Stimulated activated memory B cell treated with anti-CD40 and anti-IgM and Interleukin-4, amounts not matched to agents 10 μg/mL and 1 μg/mL and 100 μg/mL, for 72 hours (primary cell): ENCODE measurements around the gene PCGF5.

Experiments used
- ATAC-seq: fragments of 150-1000 bp; cut with Tn5 transposase; 2 replicates; pipeline ENCODE4 v1.10.0; 2021
- H3K27ac Mint-ChIP-seq: one replicate; pipeline ENCODE4 v1.8.0; 2022; ENCODE audit warnings: mild to moderate bottlenecking, mixed read lengths
- H3K27me3 Mint-ChIP-seq: one replicate; pipeline ENCODE4 v1.8.0; 2022; ENCODE audit warnings: mixed read lengths
- H3K36me3 Mint-ChIP-seq: one replicate; pipeline ENCODE4 v1.8.0; 2022; ENCODE audit warnings: mixed read lengths
- H3K4me1 Mint-ChIP-seq: one replicate; pipeline ENCODE4 v1.8.0; 2022; ENCODE audit warnings: mixed read lengths
- H3K4me3 Mint-ChIP-seq: one replicate; pipeline ENCODE4 v1.8.0; 2022; ENCODE audit warnings: mild to moderate bottlenecking, moderate library complexity, mixed read lengths
- H3K9me3 Mint-ChIP-seq: one replicate; pipeline ENCODE4 v1.8.0; 2022; ENCODE audit warnings: mixed read lengths

PCGF5 gene

DNA sequence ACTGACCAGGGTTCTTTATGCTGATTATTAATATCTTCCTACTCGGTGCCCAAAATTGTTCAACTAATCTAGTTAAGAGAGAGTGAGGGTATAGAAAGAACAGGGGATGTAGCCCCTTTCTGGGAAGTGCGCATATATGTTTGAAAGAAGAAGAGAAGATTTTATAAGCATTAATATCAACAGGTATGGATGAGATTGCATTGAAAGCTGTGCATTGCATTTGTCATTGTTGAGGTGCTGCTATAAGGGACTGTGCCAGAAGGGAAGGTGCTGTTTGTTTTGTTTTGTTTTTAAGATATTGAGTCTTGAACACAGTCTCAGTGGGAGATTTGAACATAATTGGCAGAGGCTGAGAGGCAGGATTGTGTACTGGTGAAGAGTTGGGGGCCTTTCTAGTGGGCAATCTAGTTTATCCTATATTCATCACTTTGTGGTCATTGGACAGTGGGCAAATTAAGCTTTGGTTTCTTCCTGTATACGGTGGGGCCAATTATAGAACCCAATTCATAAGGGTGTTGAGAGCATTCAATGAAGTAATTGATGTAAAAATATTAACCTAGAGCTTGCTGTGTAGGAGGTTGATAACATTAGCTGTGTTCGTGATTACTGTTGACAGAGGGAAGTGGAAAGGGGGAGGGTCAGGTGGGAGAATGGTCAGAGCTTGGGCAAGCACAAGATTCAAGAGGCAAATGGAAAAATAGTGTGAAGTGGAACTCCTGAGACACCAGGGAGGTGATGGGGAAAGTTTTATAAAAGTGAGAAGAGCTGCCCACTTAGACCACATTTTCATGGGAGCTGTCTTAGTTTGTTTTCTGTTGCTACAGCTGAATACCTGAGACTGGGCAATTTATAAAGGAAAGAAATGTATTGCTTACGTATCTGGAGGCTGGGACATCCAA, 19.9 kb upstream of the PCGF5 start:
- Mint-ChIP-seq H3K27me3 (no peaks in the 10 kb centered on the region), H3K4me1 (peaks cover 73% of the 10 kb centered on the region), H3K4me3 (peak overlapping the region; percentile 75), H3K9me3 (no peaks in the 10 kb centered on the region), H3K36me3 (peaks cover 8% of the 10 kb centered on the region), H3K27ac (peak overlapping the region; percentile 81)
- ATAC-seq: peak; percentile 64

DNA sequence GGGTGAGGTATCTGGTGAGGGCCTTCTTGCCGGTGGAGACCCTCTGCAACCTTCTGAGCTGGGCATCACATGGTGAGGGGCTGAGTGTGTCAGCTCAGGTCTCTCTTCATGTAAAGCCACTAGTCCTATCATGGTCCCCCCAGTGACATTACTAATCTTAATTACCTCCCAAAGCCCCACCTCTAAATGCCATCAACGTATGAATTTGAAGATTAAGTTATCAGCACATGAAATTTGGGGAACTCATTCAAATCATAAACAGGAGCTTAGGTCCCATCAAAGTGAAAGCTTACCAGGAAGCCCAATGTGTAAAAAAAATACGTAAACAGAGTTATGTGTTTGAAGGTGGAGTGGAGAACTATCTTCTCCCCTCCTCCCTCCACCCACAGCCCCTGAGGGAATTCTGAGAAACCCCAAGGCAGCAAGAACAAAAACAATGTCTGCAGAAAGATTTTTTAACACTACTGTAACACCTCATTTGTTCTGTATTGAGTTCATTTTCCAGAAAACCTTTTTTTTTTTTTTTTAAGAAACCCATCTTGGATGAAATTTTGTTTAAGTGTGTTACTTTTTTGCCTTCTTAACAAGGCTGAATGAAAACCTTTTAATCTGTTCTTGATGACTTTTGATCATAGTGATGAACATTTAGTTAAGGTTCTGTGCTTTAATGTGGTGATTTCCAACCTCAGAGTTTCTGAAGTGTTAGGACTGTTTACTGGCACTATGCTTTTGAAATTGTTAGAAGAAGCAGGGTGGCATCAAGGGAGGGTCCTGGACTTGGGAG, 19.1 kb upstream of the PCGF5 start:
- no peaks in the 10 kb centered on the region for H3K27me3 Mint-ChIP-seq
- peak overlapping the region; percentile 75 for H3K4me3 Mint-ChIP-seq
- H3K9me3 Mint-ChIP-seq: no peaks in the 10 kb centered on the region
- H3K27ac Mint-ChIP-seq: peak overlapping the region; percentile 81
- peak; percentile 92 for ATAC-seq
- H3K4me1 Mint-ChIP-seq: peaks cover 81% of the 10 kb centered on the region
- H3K36me3 Mint-ChIP-seq: peaks cover 8% of the 10 kb centered on the region

DNA sequence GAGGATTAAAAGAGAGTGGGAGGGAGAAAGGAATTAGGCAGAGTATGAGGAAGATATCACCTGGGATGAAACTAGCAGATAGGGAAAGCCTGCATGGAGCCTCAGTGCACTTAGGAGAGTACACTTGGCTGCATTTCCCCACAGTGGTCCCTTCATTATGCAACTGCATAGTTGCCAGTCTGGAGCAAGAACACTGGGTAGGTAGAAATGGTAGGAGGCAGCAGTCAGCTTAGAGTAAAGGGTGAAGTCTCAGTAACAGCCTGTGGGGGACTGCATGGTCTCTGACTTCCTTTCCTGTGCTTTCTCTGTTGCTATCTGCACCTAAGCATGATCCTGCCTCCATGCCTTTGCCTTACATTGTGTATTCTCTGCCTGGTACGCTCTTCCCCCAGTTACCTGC, 14.0 kb upstream of the PCGF5 start:
- no peaks in the 10 kb centered on the region for H3K9me3 Mint-ChIP-seq

DNA sequence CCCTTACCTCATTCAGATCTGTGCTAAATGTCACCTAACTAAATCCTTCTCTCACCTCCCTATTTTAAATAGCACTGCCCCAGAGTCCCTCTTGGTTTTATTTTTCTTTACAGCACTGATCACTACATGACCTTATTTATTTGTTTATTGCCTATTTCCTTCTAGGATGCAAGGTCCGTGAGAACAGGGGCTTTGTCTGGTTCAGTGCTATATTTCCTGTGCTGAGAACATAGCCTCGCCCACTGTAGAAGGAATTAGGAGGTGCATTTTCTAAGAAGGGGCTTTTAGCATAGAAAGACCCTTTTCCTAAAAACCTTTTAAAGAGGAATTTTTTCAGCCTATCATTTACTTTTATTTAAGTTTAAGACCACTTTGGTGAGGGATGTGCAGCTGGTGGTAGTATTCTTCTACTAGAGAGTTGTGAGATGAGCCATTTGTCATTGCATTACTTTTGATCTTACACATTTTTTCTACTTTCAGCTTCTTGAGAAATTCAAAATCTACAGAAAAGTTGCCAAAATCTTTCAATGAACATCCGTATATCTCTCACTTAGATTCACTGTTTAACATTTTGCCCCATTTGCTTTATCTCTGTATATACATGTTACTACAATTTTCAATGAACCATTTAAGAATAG, 13.5 kb upstream of the PCGF5 start:
- H3K9me3 Mint-ChIP-seq: no peaks in the 10 kb centered on the region
- H3K27me3 Mint-ChIP-seq: no peaks in the 10 kb centered on the region
- peak; percentile 5 for ATAC-seq
- peaks cover 81% of the 10 kb centered on the region for H3K4me1 Mint-ChIP-seq
- no peak overlapping the region for H3K4me3 Mint-ChIP-seq
- H3K36me3 Mint-ChIP-seq: no peaks in the 10 kb centered on the region
- peak overlapping the region; percentile 73 for H3K27ac Mint-ChIP-seq

More for the DNA sequence above, 14.0 kb upstream of the PCGF5 start:
- Mint-ChIP-seq H3K27ac (peak overlapping the region; percentile 73), H3K4me1 (peaks cover 82% of the 10 kb centered on the region), H3K27me3 (no peaks in the 10 kb centered on the region), H3K36me3 (no peaks in the 10 kb centered on the region), H3K4me3 (no peak overlapping the region)
- ATAC-seq: peak; percentile 59

DNA sequence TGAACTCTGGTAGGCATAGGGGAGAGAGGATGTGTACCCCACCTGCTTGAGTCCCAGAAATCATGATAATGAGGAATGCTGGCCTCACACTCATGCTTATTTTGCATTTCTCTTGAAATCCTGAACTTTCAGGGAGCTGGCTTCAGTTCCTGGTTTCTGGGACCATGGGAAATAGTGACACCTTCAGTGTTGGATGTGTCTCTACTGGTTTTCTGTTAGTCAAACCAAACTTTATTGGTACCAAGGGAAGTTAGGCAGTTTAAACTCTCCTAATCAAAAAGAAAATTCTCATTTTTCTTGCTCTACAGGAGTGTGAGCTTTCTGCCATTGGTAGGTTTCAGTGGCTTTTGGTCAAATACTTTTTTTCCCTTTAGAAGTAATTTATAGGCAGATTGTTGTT, 11.8 kb upstream of the PCGF5 start:
- no peaks in the 10 kb centered on the region for H3K36me3 Mint-ChIP-seq
- H3K27ac Mint-ChIP-seq: peak overlapping the region; percentile 79
- peaks cover 70% of the 10 kb centered on the region for H3K4me1 Mint-ChIP-seq

DNA sequence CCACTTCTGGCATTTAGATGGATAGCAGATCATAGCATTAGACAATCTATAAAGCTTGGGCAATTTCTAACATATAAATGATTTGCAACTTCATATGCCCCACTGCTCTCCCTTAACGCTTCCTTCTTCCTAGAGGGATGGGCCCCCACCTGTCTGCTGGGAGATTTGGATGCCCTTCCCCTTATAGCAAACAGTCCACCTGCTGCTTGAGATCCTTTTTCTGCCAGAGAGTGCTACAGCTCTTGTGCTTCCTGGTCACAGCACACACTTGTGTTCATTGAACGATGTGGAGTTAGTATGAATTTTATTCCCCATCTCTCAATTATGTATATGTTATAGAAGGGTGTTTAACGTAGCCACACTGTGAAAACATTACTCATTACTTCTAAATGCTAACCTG, 10.4 kb upstream of the PCGF5 start:
- peaks cover 75% of the 10 kb centered on the region for H3K4me1 Mint-ChIP-seq
- no peak overlapping the region for H3K4me3 Mint-ChIP-seq
- H3K36me3 Mint-ChIP-seq: no peaks in the 10 kb centered on the region
- no peaks in the 10 kb centered on the region for H3K9me3 Mint-ChIP-seq
- no peaks in the 10 kb centered on the region for H3K27me3 Mint-ChIP-seq
- peak overlapping the region; percentile 60 for H3K27ac Mint-ChIP-seq
- no peak for ATAC-seq

More for the DNA sequence above, 11.8 kb upstream of the PCGF5 start:
- no peak overlapping the region for H3K4me3 Mint-ChIP-seq
- no peak for ATAC-seq
- no peaks in the 10 kb centered on the region for H3K27me3 Mint-ChIP-seq
- no peaks in the 10 kb centered on the region for H3K9me3 Mint-ChIP-seq

DNA sequence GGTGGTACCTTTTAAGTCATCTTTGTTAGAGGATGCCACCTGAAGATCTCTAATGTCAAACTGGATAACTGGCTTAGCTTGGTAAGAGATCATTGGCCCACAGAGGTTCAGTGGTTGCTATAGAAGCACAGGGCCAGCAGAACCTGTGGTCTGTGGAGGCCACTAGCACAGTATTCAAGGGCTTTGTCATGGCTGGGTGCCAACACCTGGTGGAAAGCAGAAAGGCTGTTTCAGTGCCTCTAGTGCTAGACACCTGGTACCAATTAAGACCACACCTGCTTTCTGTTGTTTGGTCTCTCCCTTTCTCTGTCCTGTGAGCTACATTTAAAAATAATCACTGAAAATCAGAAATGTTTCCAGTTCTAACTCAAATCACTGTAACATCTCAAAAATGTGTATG, 10.0 kb upstream of the PCGF5 start:
- H3K4me1 Mint-ChIP-seq: peaks cover 75% of the 10 kb centered on the region
- no peaks in the 10 kb centered on the region for H3K27me3 Mint-ChIP-seq
- H3K27ac Mint-ChIP-seq: peak overlapping the region; percentile 60
- ATAC-seq: peak; percentile 95
- no peaks in the 10 kb centered on the region for H3K36me3 Mint-ChIP-seq
- H3K9me3 Mint-ChIP-seq: no peaks in the 10 kb centered on the region
- no peak overlapping the region for H3K4me3 Mint-ChIP-seq

DNA sequence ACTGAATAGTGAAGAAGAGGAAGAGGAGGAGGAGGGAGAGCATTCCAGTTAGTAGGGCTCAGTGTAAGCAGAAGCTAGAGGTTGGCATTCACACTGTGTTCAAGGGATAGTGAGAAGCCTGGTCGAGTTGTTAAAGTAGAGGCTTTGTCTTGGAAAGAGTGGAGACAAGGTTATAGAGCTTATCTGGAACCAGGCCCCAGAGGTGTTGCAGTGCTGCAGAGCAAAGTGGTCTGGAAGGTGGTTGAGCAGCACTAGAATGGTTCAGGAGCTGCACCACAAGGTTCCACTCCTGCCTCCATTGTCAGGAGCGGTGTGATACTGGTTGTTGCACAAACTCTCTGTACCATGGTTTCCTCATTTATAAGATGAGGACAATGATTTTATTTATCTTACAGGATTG, 8.8 kb upstream of the PCGF5 start:
- Mint-ChIP-seq H3K4me1 (peaks cover 74% of the 10 kb centered on the region), H3K36me3 (no peaks in the 10 kb centered on the region), H3K9me3 (no peaks in the 10 kb centered on the region), H3K4me3 (no peak overlapping the region), H3K27me3 (no peaks in the 10 kb centered on the region), H3K27ac (no peak overlapping the region)
- no peak for ATAC-seq

DNA sequence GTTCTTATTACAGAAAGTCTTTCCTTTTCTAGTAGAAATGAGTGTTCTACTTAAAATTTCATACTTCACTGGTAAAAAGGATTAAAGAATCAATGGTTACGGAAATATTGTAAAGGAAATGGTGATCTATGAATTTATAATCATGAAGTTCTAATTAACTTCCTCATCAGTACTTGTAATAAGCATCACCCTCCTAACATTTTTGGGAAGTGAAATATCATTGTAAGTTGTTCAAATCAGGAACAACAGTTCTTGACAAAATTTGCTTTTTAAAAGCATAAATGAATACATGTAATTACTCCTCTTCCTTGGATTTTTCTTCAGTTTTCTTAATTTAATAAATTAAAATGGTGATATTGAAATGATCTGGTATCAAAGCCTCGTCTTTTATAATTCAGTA, 5.6 kb upstream of the PCGF5 start:
- H3K4me1 Mint-ChIP-seq: peaks cover 62% of the 10 kb centered on the region
- no peak for ATAC-seq
- peak overlapping the region; percentile 30 for H3K27ac Mint-ChIP-seq
- H3K27me3 Mint-ChIP-seq: no peaks in the 10 kb centered on the region
- H3K9me3 Mint-ChIP-seq: no peaks in the 10 kb centered on the region
- no peak overlapping the region for H3K4me3 Mint-ChIP-seq
- peaks cover 4% of the 10 kb centered on the region for H3K36me3 Mint-ChIP-seq

DNA sequence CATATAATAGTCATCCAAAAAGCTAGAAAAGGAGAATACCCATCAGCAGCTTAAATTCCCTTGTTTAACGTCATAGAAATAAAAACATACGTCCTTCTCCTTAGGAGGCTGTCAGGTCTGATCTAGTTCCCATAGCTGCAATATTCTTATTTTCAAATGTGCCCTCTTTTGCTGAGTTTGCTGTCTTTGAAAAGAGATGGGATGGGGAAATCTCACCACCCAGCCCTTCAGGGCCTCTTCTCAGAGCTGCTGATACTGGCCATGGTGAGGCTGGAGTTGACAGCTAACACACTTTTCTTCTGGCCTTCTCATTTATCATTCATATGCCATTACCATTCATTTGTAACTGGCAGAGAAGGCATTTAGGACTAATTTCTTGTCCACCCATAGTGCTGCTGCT, 5.1 kb upstream of the PCGF5 start:
- Mint-ChIP-seq H3K36me3 (peaks cover 4% of the 10 kb centered on the region), H3K27me3 (no peaks in the 10 kb centered on the region), H3K27ac (peak overlapping the region; percentile 30), H3K4me3 (no peak overlapping the region), H3K9me3 (no peaks in the 10 kb centered on the region), H3K4me1 (peaks cover 61% of the 10 kb centered on the region)
- no peak for ATAC-seq

DNA sequence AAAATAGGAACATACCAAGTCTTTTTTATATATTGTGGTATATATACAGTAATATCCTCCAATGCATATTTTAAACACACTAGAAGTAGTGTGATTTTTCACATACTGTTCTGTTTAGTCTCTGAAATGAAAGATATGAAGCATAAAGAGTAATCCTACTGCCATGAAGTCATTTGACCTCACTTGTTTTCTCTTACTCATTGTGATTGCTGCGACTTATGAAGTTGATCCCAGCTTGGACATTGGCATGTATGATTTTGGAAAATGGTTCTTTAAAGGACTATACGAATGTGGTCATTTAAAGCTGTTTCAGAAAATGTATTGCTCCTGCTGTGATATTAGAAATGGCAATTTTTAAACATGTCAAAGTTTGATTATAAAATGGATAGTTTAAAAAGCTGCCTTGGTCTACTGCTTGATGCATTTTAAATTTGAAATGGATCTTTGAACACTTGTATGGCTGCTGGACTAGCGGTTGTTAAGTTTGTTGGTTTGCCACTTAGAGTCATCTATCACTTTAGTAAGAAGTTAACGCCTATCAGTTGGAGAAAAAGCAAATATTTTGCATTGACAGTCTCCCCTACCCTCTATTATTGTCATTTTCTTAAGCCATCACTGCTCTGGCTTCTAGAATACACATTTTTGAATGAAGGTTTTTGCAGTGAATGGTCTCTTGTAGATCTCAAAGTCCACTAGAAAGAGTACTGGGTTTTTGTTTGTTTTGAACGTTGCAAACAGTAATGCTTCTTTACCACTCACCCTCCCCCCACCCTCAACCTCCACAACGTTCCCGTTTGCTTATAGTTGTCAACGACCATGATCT, 881 bp upstream of the PCGF5 start:
- no peaks in the 10 kb centered on the region for H3K9me3 Mint-ChIP-seq
- no peaks in the 10 kb centered on the region for H3K27me3 Mint-ChIP-seq
- peaks cover 31% of the 10 kb centered on the region for H3K36me3 Mint-ChIP-seq
- peak overlapping the region; percentile 78 for H3K4me3 Mint-ChIP-seq
- no peak for ATAC-seq
- peak overlapping the region; percentile 89 for H3K27ac Mint-ChIP-seq
- peaks cover 70% of the 10 kb centered on the region for H3K4me1 Mint-ChIP-seq

DNA sequence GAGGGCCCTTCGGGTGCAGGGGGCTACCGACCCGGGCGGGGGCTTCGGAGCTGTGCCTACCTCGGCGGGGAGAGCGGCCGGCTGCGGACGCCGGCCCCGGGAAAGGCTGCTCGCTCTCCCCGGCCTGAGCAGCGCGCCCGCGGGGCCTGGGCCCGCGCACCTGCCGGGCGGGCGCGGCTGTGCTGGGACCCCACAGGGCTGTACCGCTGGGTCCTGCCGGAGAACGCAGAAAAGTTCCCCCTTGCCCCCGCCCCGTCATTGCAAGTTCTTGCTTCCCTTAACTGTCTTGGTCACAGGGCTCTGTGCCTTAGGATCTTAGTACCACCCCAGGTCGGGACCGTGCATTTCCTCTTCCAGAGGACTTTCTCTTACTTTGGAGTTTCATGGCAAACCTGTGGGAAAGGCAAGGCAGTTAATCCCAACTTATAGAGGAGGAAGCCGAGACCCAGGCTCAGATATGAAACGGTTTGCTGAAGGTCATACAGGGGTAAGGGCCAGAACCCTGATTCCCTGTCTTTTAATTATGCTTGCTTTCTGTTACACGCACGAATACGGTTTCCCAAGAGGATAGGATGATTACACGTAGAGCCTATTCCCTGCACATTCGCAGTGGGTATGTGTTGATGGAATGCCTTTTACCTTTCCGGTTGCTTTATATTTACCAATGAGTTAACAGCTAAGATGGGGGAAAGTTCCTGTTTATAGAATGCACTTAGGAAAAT, 652 bp downstream of the PCGF5 start:
- H3K27ac Mint-ChIP-seq: peak overlapping the region; percentile 89
- peaks cover 61% of the 10 kb centered on the region for H3K4me1 Mint-ChIP-seq
- H3K9me3 Mint-ChIP-seq: no peaks in the 10 kb centered on the region
- peak; percentile 59 for ATAC-seq
- H3K27me3 Mint-ChIP-seq: no peaks in the 10 kb centered on the region
- peak overlapping the region; percentile 78 for H3K4me3 Mint-ChIP-seq
- peaks cover 37% of the 10 kb centered on the region for H3K36me3 Mint-ChIP-seq

DNA sequence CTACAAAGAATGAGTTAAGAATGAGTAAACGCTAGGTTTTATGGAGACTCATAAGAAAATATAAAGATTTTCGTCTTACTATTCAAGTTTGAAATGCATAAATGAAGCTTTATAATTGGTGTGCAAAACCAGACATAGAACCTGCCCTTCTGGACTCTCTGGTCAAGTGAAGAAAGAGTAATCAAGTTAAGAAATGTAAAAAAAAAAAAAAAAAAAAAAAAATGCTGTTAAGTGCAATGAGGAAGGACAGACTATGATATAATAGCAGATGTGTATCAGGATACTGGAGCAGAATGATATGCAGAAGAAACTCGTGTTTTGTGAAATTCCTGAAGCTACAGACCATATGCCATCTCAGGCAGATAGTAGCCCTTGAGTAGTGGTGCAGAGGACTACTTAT, 5.6 kb downstream of the PCGF5 start:
- Mint-ChIP-seq H3K4me1 (peaks cover 58% of the 10 kb centered on the region), H3K4me3 (no peak overlapping the region), H3K9me3 (no peaks in the 10 kb centered on the region), H3K27ac (no peak overlapping the region), H3K36me3 (peaks cover 48% of the 10 kb centered on the region), H3K27me3 (no peaks in the 10 kb centered on the region)
- ATAC-seq: no peak

DNA sequence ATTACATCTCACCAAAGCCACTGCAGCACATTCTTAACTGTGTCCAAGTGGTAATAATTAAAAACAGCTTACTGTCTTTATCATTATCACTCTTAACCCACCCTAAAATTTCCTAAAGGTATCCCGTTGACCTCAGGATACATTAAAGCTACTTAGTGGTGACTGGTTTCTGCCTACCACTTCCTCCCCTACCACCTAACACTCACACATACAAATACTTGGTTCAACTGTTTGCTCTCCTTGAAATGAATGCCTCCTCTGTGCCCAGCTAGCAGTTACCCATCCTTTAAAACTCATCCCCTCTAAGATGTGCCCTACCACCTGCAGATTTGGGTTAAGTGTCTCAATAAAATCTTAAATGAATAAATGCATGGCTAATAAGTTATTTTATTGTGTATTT, 7.1 kb downstream of the PCGF5 start:
- H3K27me3 Mint-ChIP-seq: no peaks in the 10 kb centered on the region

More for the DNA sequence above, 7.1 kb downstream of the PCGF5 start:
- H3K4me3 Mint-ChIP-seq: no peak overlapping the region
- H3K27ac Mint-ChIP-seq: no peak overlapping the region
- H3K4me1 Mint-ChIP-seq: peaks cover 43% of the 10 kb centered on the region
- peaks cover 36% of the 10 kb centered on the region for H3K36me3 Mint-ChIP-seq
- no peak for ATAC-seq
- H3K9me3 Mint-ChIP-seq: no peaks in the 10 kb centered on the region
